ENCODE measurements around the gene ZSWIM8. TPM values are rescaled to one million over a fixed set of nuclear protein-coding genes. Genes with fewer than 3 reads are reported as not detected.

ZSWIM8 gene, protein sequence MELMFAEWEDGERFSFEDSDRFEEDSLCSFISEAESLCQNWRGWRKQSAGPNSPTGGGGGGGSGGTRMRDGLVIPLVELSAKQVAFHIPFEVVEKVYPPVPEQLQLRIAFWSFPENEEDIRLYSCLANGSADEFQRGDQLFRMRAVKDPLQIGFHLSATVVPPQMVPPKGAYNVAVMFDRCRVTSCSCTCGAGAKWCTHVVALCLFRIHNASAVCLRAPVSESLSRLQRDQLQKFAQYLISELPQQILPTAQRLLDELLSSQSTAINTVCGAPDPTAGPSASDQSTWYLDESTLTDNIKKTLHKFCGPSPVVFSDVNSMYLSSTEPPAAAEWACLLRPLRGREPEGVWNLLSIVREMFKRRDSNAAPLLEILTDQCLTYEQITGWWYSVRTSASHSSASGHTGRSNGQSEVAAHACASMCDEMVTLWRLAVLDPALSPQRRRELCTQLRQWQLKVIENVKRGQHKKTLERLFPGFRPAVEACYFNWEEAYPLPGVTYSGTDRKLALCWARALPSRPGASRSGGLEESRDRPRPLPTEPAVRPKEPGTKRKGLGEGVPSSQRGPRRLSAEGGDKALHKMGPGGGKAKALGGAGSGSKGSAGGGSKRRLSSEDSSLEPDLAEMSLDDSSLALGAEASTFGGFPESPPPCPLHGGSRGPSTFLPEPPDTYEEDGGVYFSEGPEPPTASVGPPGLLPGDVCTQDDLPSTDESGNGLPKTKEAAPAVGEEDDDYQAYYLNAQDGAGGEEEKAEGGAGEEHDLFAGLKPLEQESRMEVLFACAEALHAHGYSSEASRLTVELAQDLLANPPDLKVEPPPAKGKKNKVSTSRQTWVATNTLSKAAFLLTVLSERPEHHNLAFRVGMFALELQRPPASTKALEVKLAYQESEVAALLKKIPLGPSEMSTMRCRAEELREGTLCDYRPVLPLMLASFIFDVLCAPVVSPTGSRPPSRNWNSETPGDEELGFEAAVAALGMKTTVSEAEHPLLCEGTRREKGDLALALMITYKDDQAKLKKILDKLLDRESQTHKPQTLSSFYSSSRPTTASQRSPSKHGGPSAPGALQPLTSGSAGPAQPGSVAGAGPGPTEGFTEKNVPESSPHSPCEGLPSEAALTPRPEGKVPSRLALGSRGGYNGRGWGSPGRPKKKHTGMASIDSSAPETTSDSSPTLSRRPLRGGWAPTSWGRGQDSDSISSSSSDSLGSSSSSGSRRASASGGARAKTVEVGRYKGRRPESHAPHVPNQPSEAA (N-terminal part only)
- 47.8 and 55.3 TPM in 2 replicates for total RNA-seq

DNA sequence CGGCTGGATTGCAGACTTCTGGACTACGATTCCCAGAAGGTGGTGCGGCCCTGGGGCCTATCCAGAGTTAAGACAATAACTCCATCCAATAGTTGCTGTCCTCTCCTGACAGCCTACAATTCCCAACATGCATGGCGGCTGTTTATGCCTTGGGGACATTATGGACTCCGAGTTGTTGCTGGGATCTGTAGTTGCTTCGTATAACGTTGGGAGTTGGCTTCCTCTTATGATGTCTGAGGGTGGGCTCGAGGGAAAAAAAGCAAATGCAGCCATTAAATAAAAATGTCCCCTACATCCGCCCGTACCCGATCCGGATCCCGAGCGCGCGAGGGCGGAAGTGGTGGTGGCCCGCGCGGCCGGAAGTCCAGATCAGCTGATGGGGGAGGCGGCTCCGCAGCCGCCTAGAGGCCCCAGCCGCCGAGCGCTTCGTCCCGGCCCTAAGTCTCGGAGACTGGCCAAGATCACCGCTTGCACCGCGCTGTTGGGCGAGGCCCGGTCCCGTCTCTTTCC, at the start of gene ZSWIM8:
Gene ZSWIM8, plus strand, starts transcription at position 396 of the 510 bp plus-strand sequence. CDS start 273 bp downstream, outside the sequence.

DNA sequence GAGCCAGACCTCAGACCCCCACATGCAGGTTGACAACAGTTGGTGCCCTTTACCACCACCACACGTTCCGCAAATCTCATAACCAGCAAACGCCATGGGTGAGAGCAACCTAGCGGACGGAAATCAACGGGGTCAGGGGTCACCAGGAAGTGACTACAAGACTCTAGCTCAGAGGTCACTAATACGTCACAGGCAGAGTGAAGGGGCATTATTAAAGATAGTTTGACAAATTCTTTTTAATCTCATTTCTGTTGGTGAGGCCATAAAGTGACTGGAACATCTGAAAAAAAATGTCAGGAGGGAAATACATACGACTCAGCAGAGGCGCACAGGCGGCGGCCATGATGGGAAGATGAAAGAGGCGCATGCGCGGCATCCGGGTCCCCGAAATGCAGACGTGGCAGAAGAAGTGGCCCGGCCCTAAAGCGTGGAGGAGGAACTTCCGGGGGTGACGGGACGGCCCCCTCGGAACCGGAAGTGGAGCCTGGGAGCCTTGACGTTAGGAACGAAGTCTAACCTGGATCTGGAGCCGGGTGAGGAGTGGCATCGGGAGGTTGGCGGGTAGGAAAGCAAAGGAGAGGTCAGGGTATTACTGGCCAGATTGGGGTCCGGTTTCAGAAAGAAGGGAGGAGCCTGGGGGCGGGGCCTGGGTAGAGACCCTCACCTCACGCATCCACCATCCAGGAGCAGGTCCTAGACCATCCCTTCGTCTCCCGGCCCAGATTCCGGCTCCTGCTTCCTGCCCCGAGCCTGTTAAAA, 41.3 kb upstream of the ZSWIM8 start, which contains the start of gene SEC24C:
Gene SEC24C, plus strand, starts transcription at position 468 of the 759 bp plus-strand sequence. CDS start 2,461 bp downstream, outside the sequence.

DNA sequence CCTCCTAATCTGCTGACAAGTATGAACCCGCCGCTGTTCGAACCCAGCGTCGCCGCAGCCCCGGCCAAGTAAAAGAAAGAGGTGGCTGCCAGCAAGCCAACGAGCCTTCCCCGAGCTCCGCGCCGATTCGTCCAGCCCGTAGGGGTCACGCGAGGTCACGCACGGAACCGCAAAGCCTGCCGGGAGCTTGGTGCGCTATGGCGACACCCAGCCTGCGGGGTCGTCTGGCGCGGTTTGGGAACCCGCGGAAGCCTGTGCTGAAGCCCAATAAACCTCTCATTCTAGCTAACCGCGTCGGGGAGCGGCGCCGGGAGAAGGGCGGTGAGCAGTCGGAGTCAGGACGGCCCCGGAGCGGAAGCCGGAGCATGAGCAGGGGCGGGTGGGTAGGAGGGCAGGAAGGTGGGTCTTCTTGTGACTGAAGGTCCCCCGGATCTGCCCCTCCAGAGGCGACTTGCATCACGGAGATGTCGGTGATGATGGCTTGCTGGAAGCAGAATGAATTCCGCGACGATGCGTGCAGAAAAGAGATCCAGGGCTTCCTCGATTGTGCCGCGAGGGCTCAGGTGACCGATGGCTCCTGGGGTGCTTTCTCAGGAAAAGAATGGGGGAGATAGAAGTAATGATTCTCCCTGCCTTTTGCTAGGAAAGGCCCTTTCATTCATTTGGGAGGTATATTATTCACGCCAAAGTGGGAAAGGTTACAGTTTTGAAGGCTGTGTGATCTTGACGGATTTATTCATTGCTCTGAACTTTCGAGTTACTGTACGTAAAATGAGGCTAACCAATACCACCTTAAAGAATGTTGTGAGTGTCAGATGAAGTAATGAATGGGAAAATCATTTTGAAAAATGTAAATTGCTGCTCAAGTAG, 3.3 kb upstream of the ZSWIM8 start, which contains the start of gene CHCHD1:
Gene CHCHD1, plus strand, starts transcription at position 170 of the 870 bp plus-strand sequence. Its CDS starts 28 bp downstream, at position 198.

Small RNAs within 50 kb of the gene (small RNA-seq; reads per million reads assigned to genes)
- gene AC022400.4, result not detected
- not detected for gene AC022400.9
- not detected for gene ZSWIM8-AS1

Other genes with a start within 250 kb of the ZSWIM8 start
- gene USP54, start 194.3 kb upstream of the ZSWIM8 start, total RNA-seq, result 8.1 and 10.4 TPM in 2 replicates
- gene MYOZ1, start 144.1 kb upstream of the ZSWIM8 start, total RNA-seq, result not detected in 2 replicates
- gene SYNPO2L, start 129.6 kb upstream of the ZSWIM8 start, total RNA-seq, result under 0.01 TPM in 1 of 2 replicates, not detected in the other
- 3.3 and 5.5 TPM in 2 replicates for gene AGAP5, start 87.5 kb upstream of the ZSWIM8 start, total RNA-seq
- gene SEC24C, start 41.2 kb upstream of the ZSWIM8 start, total RNA-seq, result 32.7 and 56.3 TPM in 2 replicates
- gene CHCHD1, start 3.6 kb upstream of the ZSWIM8 start, total RNA-seq, result 19.7 and 19.8 TPM in 2 replicates
- gene NDST2, start 26.0 kb downstream of the ZSWIM8 start, total RNA-seq, result 14.3 and 20.1 TPM in 2 replicates
- 18.7 and 22.1 TPM in 2 replicates for gene CAMK2G, start 88.9 kb downstream of the ZSWIM8 start, total RNA-seq
- gene PLAU, start 125.5 kb downstream of the ZSWIM8 start, total RNA-seq, result 26.8 and 63.9 TPM in 2 replicates
- gene VCL, start 212.5 kb downstream of the ZSWIM8 start, total RNA-seq, result 147 and 223 TPM in 2 replicates